ENCODE measurements around the gene TAF1D.

DNA sequence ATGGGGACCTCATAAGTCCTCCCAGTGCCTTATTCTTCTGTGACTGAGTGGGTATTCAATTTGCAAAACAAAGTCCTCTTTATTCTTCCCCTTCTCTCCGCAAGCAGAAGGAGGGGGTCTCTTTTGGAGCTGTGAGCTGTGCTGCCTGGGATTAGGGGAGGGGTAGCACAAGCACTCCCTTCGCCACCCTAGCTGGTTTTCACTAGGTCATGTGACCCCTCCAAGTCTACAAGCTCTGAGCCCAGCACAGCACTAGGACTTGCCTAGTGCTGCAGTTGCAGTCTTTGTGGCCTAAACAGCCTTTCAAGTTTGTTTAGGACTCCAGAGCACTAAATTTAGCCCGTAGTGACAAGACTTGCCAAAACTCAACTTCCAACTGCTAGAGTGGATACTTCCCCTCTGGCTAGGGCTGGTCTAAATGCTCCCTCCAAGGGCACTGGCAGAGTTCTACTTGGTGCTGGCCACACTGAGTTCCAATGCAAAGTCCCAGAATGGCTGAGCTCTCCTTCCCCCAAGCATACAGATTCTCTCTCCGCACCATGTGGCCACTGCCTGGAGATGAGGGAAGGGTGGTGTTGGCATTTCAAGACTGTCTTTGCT, 25.4 kb downstream of the TAF1D start:
- TF ChIP-seq, protein P1, sequence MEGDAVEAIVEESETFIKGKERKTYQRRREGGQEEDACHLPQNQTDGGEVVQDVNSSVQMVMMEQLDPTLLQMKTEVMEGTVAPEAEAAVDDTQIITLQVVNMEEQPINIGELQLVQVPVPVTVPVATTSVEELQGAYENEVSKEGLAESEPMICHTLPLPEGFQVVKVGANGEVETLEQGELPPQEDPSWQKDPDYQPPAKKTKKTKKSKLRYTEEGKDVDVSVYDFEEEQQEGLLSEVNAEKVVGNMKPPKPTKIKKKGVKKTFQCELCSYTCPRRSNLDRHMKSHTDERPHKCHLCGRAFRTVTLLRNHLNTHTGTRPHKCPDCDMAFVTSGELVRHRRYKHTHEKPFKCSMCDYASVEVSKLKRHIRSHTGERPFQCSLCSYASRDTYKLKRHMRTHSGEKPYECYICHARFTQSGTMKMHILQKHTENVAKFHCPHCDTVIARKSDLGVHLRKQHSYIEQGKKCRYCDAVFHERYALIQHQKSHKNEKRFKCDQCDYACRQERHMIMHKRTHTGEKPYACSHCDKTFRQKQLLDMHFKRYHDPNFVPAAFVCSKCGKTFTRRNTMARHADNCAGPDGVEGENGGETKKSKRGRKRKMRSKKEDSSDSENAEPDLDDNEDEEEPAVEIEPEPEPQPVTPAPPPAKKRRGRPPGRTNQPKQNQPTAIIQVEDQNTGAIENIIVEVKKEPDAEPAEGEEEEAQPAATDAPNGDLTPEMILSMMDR (IDR thresholded peaks at IDR 0.05) = no peak
- no peak for TF ChIP-seq POLR2A (IDR thresholded peaks at IDR 0.05)
